Smooth muscle cell (in vitro differentiated cells): ENCODE results near the gene TMEM270. TPM values are rescaled to one million over a fixed set of nuclear protein-coding genes. Genes with fewer than 3 reads are reported as not detected.

ENCODE experiments used
- DNase-seq: peaks from one replicate; lab custom pipeline; 2025; ENCODE audit not compliant: unreplicated experiment; lab: John Stamatoyannopoulos, UW
- H2AFZ ChIP-seq: fragments of 200-600 bp; sonication (generic); 2 replicates; pipeline ENCODE4 v1.6.0; 2016; ENCODE audit warnings: antibody characterized with exemption, low read depth, mild to moderate bottlenecking
- H3F3A ChIP-seq: fragments of 200-600 bp; sonication (generic); 2 replicates; pipeline ENCODE4 v1.6.0; 2017; ENCODE audit warnings: antibody characterized with exemption, low read depth
- H3K27ac ChIP-seq: fragments of 200-600 bp; sonication (generic); 2 replicates; pipeline ENCODE4 v1.5.1; 2016; ENCODE audit warnings: low read depth, mild to moderate bottlenecking
- H3K27me3 ChIP-seq: fragments of 200-600 bp; sonication (generic); 2 replicates; pipeline ENCODE4 v1.6.1; 2016; ENCODE audit warnings: low read depth, mild to moderate bottlenecking
- H3K36me3 ChIP-seq: fragments of 200-600 bp; sonication (generic); 2 replicates; pipeline ENCODE4 v1.5.1; 2016; ENCODE audit warnings: low read depth
- H3K4me1 ChIP-seq: fragments of 200-600 bp; sonication (generic); 2 replicates; pipeline ENCODE4 v1.5.1; 2016; ENCODE audit warnings: low read depth
- H3K4me2 ChIP-seq: fragments of 200-600 bp; sonication (generic); 2 replicates; pipeline ENCODE4 v1.6.0; 2016; ENCODE audit warnings: mild to moderate bottlenecking
- H3K4me3 ChIP-seq: fragments of 200-600 bp; sonication (generic); 2 replicates; pipeline ENCODE4 v1.5.1; 2016; ENCODE audit warnings: mild to moderate bottlenecking
- H3K79me2 ChIP-seq: fragments of 200-600 bp; sonication (generic); 2 replicates; pipeline ENCODE4 v1.6.0; 2016; ENCODE audit warnings: low read depth, mild to moderate bottlenecking
- H3K9ac ChIP-seq: fragments of 200-600 bp; sonication (generic); 2 replicates; pipeline ENCODE4 v1.6.0; 2016; ENCODE audit warnings: low read depth
- H3K9me3 ChIP-seq: fragments of 200-600 bp; sonication (generic); replicated peaks from 2 replicates; pipeline ENCODE4 v1.5.1; 2016; ENCODE audit warnings: low read depth
- H4K20me1 ChIP-seq: fragments of 200-600 bp; sonication (generic); 2 replicates; pipeline ENCODE4 v1.6.0; 2016; ENCODE audit warnings: low read depth
- WGBS: methylation state at CpG from one replicate; pipeline ENCODE4 v1.1.7; 2016; ENCODE audit warnings: low lambda C conversion rate; 5-methylcytosine and 5-hydroxymethylcytosine counted together
- polyA plus RNA-seq: library from polyadenylated mRNA; unstranded; fragments of >200 nt; fragmentation: Nextera tagmentation; extraction: Ambion mirVana; gene quantifications from 2 replicates; pipeline ENCODE4 v1.2.1, GENCODE V29; 2016
- total RNA-seq: library from RNA; depleted of rRNA; stranded (reverse); fragments of >200 nt; gene quantifications from 2 replicates; pipeline ENCODE4 v1.2.3, GENCODE V29; 2014
- TF ChIP-seq, protein P1 (sequence below): fragments of 200-600 bp; sonication (generic); IDR thresholded peaks from 2 replicates; pipeline ENCODE4 v1.5.1; 2017; ENCODE audit warnings: borderline replicate concordance, mild to moderate bottlenecking, antibody characterized with exemption; ENCODE audit not compliant: insufficient read depth, poor library complexity, severe bottlenecking

TMEM270 gene
- total and polyA plus RNA-seq, 2 experiments from 2014 or later = not detected

DNA sequence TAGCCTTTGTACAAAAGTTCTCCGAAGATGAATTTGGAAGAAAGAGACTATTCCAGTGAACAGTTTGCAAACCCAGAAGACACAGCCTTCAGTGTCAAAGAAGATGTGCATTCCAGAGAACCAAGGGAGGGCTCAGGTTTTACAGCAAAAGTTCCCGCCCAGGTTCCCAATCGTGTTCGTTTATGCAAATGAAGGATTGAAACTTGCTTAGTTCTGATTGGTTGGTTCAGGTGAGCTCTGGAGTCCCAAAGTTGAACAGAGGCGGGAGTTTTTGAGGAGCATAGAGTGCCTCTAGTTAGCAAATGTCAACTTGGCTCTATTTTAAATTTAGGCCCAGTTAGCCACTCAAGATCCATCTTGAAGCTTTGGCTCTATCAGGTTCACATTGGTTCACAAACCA lies 51.3 kb downstream of the TMEM270 start:
- no peaks in the 10 kb centered on the region for H3F3A ChIP-seq
- H3K4me1 ChIP-seq = no peaks in the 10 kb centered on the region
- TF ChIP-seq, protein P1, sequence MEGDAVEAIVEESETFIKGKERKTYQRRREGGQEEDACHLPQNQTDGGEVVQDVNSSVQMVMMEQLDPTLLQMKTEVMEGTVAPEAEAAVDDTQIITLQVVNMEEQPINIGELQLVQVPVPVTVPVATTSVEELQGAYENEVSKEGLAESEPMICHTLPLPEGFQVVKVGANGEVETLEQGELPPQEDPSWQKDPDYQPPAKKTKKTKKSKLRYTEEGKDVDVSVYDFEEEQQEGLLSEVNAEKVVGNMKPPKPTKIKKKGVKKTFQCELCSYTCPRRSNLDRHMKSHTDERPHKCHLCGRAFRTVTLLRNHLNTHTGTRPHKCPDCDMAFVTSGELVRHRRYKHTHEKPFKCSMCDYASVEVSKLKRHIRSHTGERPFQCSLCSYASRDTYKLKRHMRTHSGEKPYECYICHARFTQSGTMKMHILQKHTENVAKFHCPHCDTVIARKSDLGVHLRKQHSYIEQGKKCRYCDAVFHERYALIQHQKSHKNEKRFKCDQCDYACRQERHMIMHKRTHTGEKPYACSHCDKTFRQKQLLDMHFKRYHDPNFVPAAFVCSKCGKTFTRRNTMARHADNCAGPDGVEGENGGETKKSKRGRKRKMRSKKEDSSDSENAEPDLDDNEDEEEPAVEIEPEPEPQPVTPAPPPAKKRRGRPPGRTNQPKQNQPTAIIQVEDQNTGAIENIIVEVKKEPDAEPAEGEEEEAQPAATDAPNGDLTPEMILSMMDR = no peak
- no peak overlapping the region for H3K27ac ChIP-seq
- H2AFZ ChIP-seq = no peak overlapping the region
- no peaks in the 10 kb centered on the region for H4K20me1 ChIP-seq
- no peaks in the 10 kb centered on the region for H3K27me3 ChIP-seq
- H3K4me2 ChIP-seq = no peak overlapping the region
- H3K9ac ChIP-seq = no peak overlapping the region
- DNase-seq = no peak
- no peak overlapping the region for H3K4me3 ChIP-seq
- 89% methylated on average over 5 of the region's 5 CpGs for WGBS
- no peaks in the 10 kb centered on the region for H3K9me3 ChIP-seq
- H3K36me3 ChIP-seq = no peaks in the 10 kb centered on the region
- no peaks in the 10 kb centered on the region for H3K79me2 ChIP-seq

Other genes with a start within 250 kb of the TMEM270 start
- not detected in 2 replicates for gene MLXIPL, start 236.6 kb upstream of the TMEM270 start, total RNA-seq
- 0.32 TPM in 1 of 2 replicates, not detected in the other for gene MLXIPL, start 236.6 kb upstream of the TMEM270 start, polyA plus RNA-seq
- gene VPS37D, start 193.3 kb upstream of the TMEM270 start, total RNA-seq = 2.8 and 7.1 TPM in 2 replicates
- 7.1 and 8.7 TPM in 2 replicates for gene VPS37D, start 193.3 kb upstream of the TMEM270 start, polyA plus RNA-seq
- 1.2 and 1.4 TPM in 2 replicates for gene DNAJC30, start 177.7 kb upstream of the TMEM270 start, total RNA-seq
- 4.6 and 6.2 TPM in 2 replicates for gene DNAJC30, start 177.7 kb upstream of the TMEM270 start, polyA plus RNA-seq
- gene BUD23, start 177.6 kb upstream of the TMEM270 start, total RNA-seq = 35.6 and 43.0 TPM in 2 replicates
- gene BUD23, start 177.6 kb upstream of the TMEM270 start, polyA plus RNA-seq = 114 and 116 TPM in 2 replicates
- gene STX1A, start 141.5 kb upstream of the TMEM270 start, total RNA-seq = 14.3 and 18.3 TPM in 2 replicates
- 7.5 and 18.0 TPM in 2 replicates for gene STX1A, start 141.5 kb upstream of the TMEM270 start, polyA plus RNA-seq
- gene ABHD11, start 122.4 kb upstream of the TMEM270 start, total RNA-seq = 3.4 and 16.5 TPM in 2 replicates
- 14.1 and 19.9 TPM in 2 replicates for gene ABHD11, start 122.4 kb upstream of the TMEM270 start, polyA plus RNA-seq
- not detected in 2 replicates for gene CLDN3, start 90.9 kb upstream of the TMEM270 start, total RNA-seq
- 0.16 and 1.8 TPM in 2 replicates for gene CLDN3, start 90.9 kb upstream of the TMEM270 start, polyA plus RNA-seq
- gene CLDN4, start 30.2 kb upstream of the TMEM270 start, total RNA-seq = 83.7 and 109 TPM in 2 replicates
- gene CLDN4, start 30.2 kb upstream of the TMEM270 start, polyA plus RNA-seq = 63.5 and 429 TPM in 2 replicates
- gene METTL27, start 18.6 kb upstream of the TMEM270 start, total RNA-seq = 0.22 and 0.54 TPM in 2 replicates
- 4.1 and 4.5 TPM in 2 replicates for gene METTL27, start 18.6 kb upstream of the TMEM270 start, polyA plus RNA-seq
- 0.13 and 1.1 TPM in 2 replicates for gene ELN, start 167.0 kb downstream of the TMEM270 start, total RNA-seq
- 0.21 TPM in 1 of 2 replicates, not detected in the other for gene ELN, start 167.0 kb downstream of the TMEM270 start, polyA plus RNA-seq
- 22.9 and 29.2 TPM in 2 replicates for gene LIMK1, start 222.6 kb downstream of the TMEM270 start, total RNA-seq
- 23.6 and 27.9 TPM in 2 replicates for gene LIMK1, start 222.6 kb downstream of the TMEM270 start, polyA plus RNA-seq